HL-60 (cell line): ENCODE measurements around the gene TMCC3.

Source experiments
- DNase-seq, 2 experiments: peaks; one replicate each; pipeline ENCODE4 v3.0.0-alpha.2; 2010 to 2020; ENCODE audit warnings: low read depth in 1 of 2, low spot score in 1 of 2
- H3K27ac ChIP-seq: fragments of 250-450 bp; sonication (Bioruptor Pico); replicated peaks from 2 replicates; pipeline ENCODE4 v1.5.1; 2020; ENCODE audit warnings: mild to moderate bottlenecking, moderate library complexity
- H3K27me3 ChIP-seq: fragments of 250-450 bp; sonication (Bioruptor Pico); 2 replicates; pipeline ENCODE4 v1.5.1; 2021; ENCODE audit warnings: mild to moderate bottlenecking, moderate library complexity; ENCODE audit not compliant: insufficient read depth, poor library complexity, severe bottlenecking
- H3K4me3 ChIP-seq: replicated peaks from 2 replicates; pipeline ENCODE4 v1.5.1; 2011; ENCODE audit warnings: mild to moderate bottlenecking, control low read depth, low read length; ENCODE audit not compliant: insufficient read depth
- CTCF ChIP-seq: IDR thresholded peaks from one replicate; pipeline ENCODE4 v1.5.1; 2011; ENCODE audit warnings: low read length, control low read depth, inconsistent platforms; ENCODE audit not compliant: insufficient read depth
- GABPA ChIP-seq: IDR thresholded peaks from 2 replicates; pipeline ENCODE4 v1.6.1; 2012; ENCODE audit warnings: low read depth
- POLR2AphosphoS5 ChIP-seq: IDR thresholded peaks from 2 replicates; pipeline ENCODE4 v1.6.1; 2012; ENCODE audit warnings: low read depth
- SPI1 ChIP-seq: IDR thresholded peaks from 2 replicates; pipeline ENCODE4 v1.6.1; 2012; ENCODE audit warnings: low read depth, mild to moderate bottlenecking, borderline replicate concordance
- TF ChIP-seq, protein P1 (sequence below): IDR thresholded peaks from 2 replicates; pipeline ENCODE4 v1.6.1; 2012; ENCODE audit warnings: low read depth; ENCODE audit not compliant: insufficient replicate concordance

TMCC3 gene

GRCh38 chr12:94567761-94568160 is 82.6 kb downstream of the TMCC3 start:
- TF ChIP-seq GABPA: no peak
- TF ChIP-seq CTCF: no peak
- H3K4me3 ChIP-seq: no peak overlapping the region
- no peaks in the 10 kb centered on the region for H3K27me3 ChIP-seq
- H3K27ac ChIP-seq: no peak overlapping the region
- DNase-seq: no peak

- no peak overlapping the region for H3K27ac ChIP-seq
- H3K27me3 ChIP-seq: no peaks in the 10 kb centered on the region
- TF ChIP-seq CTCF (no peak), SPI1 (peak; percentile 96)
- no peak overlapping the region for H3K4me3 ChIP-seq
- peak in 1 of 2 experiments; percentile 29 for DNase-seq
Measured at GRCh38 chr12:94566345-94566744, 84.0 kb downstream of the TMCC3 start.

DNA sequence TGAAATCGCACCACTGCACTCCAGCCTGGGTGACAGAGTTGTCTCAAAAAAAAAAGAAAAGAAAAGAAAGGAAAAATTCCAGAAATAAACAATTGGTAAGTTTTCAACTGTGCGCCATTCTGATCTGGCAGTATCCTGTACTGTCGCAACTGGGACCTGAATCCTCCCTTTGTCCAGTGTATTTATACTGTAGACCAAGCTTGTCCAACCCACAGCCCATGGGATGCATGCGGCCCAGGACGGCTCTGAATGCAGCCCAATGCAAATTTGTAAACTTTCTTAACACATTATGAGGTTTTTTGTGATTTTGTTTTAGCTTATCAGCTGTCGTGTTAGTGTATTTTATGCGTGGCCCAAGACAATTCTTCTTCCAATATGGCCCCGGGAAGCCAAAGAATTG is 84.7 kb downstream of the TMCC3 start:
- Histone ChIP-seq H3K27me3 (peaks cover 2% of the 10 kb centered on the region), H3K27ac (no peak overlapping the region), H3K4me3 (no peak overlapping the region)
- TF ChIP-seq POLR2AphosphoS5 (no peak), SPI1 (no peak), GABPA (no peak), CTCF (no peak)
- TF ChIP-seq, protein P1, sequence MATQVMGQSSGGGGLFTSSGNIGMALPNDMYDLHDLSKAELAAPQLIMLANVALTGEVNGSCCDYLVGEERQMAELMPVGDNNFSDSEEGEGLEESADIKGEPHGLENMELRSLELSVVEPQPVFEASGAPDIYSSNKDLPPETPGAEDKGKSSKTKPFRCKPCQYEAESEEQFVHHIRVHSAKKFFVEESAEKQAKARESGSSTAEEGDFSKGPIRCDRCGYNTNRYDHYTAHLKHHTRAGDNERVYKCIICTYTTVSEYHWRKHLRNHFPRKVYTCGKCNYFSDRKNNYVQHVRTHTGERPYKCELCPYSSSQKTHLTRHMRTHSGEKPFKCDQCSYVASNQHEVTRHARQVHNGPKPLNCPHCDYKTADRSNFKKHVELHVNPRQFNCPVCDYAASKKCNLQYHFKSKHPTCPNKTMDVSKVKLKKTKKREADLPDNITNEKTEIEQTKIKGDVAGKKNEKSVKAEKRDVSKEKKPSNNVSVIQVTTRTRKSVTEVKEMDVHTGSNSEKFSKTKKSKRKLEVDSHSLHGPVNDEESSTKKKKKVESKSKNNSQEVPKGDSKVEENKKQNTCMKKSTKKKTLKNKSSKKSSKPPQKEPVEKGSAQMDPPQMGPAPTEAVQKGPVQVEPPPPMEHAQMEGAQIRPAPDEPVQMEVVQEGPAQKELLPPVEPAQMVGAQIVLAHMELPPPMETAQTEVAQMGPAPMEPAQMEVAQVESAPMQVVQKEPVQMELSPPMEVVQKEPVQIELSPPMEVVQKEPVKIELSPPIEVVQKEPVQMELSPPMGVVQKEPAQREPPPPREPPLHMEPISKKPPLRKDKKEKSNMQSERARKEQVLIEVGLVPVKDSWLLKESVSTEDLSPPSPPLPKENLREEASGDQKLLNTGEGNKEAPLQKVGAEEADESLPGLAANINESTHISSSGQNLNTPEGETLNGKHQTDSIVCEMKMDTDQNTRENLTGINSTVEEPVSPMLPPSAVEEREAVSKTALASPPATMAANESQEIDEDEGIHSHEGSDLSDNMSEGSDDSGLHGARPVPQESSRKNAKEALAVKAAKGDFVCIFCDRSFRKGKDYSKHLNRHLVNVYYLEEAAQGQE: no peak
- no peak for DNase-seq

- Histone ChIP-seq H3K27ac (no peak overlapping the region), H3K27me3 (peaks cover 2% of the 10 kb centered on the region), H3K4me3 (no peak overlapping the region)
- TF ChIP-seq POLR2AphosphoS5: no peak
- TF ChIP-seq, protein P1: no peak
- no peak for TF ChIP-seq SPI1
- TF ChIP-seq CTCF: no peak
- no peak for TF ChIP-seq GABPA
- no peak for DNase-seq
Measured at GRCh38 chr12:94563286-94563685, 87.1 kb downstream of the TMCC3 start.
